IMR-90 (cell line): ENCODE results near the gene ENAM.

Source experiments
- CHD1 ChIP-seq: IDR thresholded peaks from 2 replicates; pipeline ENCODE4 v1.6.1; 2012; ENCODE audit warnings: low read depth, low read length, improper control_type of control experiment
- MXI1 ChIP-seq: IDR thresholded peaks from 2 replicates; pipeline ENCODE4 v1.6.1; 2012; ENCODE audit warnings: low read depth, mild to moderate bottlenecking, low read length, moderate library complexity, borderline replicate concordance
- POLR2A ChIP-seq: IDR thresholded peaks from 2 replicates; pipeline ENCODE4 v1.6.1; 2012; ENCODE audit warnings: mild to moderate bottlenecking, low read depth, low read length
- RAD21 ChIP-seq: IDR thresholded peaks from 2 replicates; pipeline ENCODE4 v1.6.1; 2012; ENCODE audit warnings: low read length, improper control_type of control experiment
- RCOR1 ChIP-seq: IDR thresholded peaks from 2 replicates; pipeline ENCODE4 v1.6.1; 2012; ENCODE audit warnings: mild to moderate bottlenecking, low read length, improper control_type of control experiment; ENCODE audit not compliant: insufficient replicate concordance
- TF ChIP-seq, protein P1 (sequence below): conservative IDR thresholded peaks from 2 replicates; pipeline ENCODE4 v1.5.1; 2012; ENCODE audit warnings: mild to moderate bottlenecking, low read depth, low read length, improper control_type of control experiment
- TF ChIP-seq, protein P2 (sequence below): fragments of 150-350 bp; IDR thresholded peaks from 2 replicates; pipeline ENCODE4 v1.6.1; 2017; ENCODE audit warnings: mild to moderate bottlenecking, antibody characterized with exemption, low read length, low read depth

DNA sequence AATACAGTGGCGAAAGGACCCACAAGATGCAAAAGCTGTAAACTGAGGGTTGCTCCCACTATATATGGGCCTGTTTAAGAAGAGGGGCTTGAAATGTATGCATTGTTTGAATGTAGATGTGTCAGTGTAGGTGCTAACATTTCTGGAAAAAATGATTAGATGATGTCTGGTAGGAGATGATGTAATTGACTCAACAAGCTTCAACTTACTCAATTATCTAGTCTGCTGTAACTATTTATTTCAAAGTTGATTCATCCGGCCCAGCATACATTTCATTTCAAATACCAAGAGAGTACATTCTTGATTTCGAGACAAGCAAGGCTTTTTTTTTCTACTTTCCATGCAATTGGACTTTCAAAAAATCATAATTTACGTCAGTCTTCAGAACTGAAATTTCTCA lies 9.3 kb upstream of the ENAM start:
- no peak for TF ChIP-seq CHD1
- TF ChIP-seq POLR2A, result no peak
- TF ChIP-seq, protein P1, sequence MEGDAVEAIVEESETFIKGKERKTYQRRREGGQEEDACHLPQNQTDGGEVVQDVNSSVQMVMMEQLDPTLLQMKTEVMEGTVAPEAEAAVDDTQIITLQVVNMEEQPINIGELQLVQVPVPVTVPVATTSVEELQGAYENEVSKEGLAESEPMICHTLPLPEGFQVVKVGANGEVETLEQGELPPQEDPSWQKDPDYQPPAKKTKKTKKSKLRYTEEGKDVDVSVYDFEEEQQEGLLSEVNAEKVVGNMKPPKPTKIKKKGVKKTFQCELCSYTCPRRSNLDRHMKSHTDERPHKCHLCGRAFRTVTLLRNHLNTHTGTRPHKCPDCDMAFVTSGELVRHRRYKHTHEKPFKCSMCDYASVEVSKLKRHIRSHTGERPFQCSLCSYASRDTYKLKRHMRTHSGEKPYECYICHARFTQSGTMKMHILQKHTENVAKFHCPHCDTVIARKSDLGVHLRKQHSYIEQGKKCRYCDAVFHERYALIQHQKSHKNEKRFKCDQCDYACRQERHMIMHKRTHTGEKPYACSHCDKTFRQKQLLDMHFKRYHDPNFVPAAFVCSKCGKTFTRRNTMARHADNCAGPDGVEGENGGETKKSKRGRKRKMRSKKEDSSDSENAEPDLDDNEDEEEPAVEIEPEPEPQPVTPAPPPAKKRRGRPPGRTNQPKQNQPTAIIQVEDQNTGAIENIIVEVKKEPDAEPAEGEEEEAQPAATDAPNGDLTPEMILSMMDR, result no peak
- TF ChIP-seq, protein P2, sequence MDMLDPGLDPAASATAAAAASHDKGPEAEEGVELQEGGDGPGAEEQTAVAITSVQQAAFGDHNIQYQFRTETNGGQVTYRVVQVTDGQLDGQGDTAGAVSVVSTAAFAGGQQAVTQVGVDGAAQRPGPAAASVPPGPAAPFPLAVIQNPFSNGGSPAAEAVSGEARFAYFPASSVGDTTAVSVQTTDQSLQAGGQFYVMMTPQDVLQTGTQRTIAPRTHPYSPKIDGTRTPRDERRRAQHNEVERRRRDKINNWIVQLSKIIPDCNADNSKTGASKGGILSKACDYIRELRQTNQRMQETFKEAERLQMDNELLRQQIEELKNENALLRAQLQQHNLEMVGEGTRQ, result no peak
- TF ChIP-seq RAD21, result no peak
- TF ChIP-seq MXI1, result no peak
- TF ChIP-seq RCOR1, result no peak
